Trophoblast cell (in vitro differentiated cells and primary cell): ENCODE measurements around the gene IFI27L2.

Experiments
- DNase-seq, 2 donors: peaks; one replicate each; pipeline ENCODE4 v3.0.0-alpha.2; 2016
- H2AFZ ChIP-seq: 2 replicates; pipeline ENCODE4 v1.6.1; 2013; ENCODE audit warnings: low read length, moderate library complexity, mild to moderate bottlenecking; ENCODE audit not compliant: insufficient read depth, poor library complexity
- H2AK5ac ChIP-seq: 2 replicates; pipeline ENCODE4 v1.6.1; 2013; ENCODE audit warnings: mild to moderate bottlenecking, low read length
- H2BK120ac ChIP-seq: 2 replicates; pipeline ENCODE4 v1.6.1; 2013; ENCODE audit warnings: low read length, mild to moderate bottlenecking, moderate library complexity; ENCODE audit not compliant: insufficient read depth, poor library complexity
- H2BK12ac ChIP-seq: 2 replicates; pipeline ENCODE4 v1.6.1; 2013; ENCODE audit warnings: mild to moderate bottlenecking, low read length, moderate library complexity
- H2BK5ac ChIP-seq: 2 replicates; pipeline ENCODE4 v1.6.1; 2013; ENCODE audit warnings: low read length, low read depth, moderate library complexity, mild to moderate bottlenecking; ENCODE audit not compliant: poor library complexity
- H3K14ac ChIP-seq: 2 replicates; pipeline ENCODE4 v1.6.1; 2013; ENCODE audit warnings: mild to moderate bottlenecking, low read length
- H3K18ac ChIP-seq: 2 replicates; pipeline ENCODE4 v1.6.1; 2013; ENCODE audit warnings: mild to moderate bottlenecking, low read length
- H3K23ac ChIP-seq: 2 replicates; pipeline ENCODE4 v1.6.1; 2013; ENCODE audit warnings: low read length
- H3K27ac ChIP-seq: 2 replicates; pipeline ENCODE4 v1.5.1; 2013; ENCODE audit warnings: low read depth, mild to moderate bottlenecking, inconsistent platforms, low read length, moderate library complexity
- H3K27me3 ChIP-seq: 2 replicates; pipeline ENCODE4 v1.6.1; 2013; ENCODE audit warnings: inconsistent platforms, mild to moderate bottlenecking, low read length, moderate library complexity; ENCODE audit not compliant: insufficient read depth
- H3K36me3 ChIP-seq, 2 experiments: 1 replicate in 1 of 2; 2 replicates in 1 of 2; pipeline ENCODE4 v1.6.1; 2013; ENCODE audit warnings: low read length in 2 of 2, mild to moderate bottlenecking in 2 of 2, moderate library complexity in 1 of 2; ENCODE audit not compliant: insufficient read depth in 2 of 2, control insufficient read depth in 1 of 2
- H3K4ac ChIP-seq: 2 replicates; pipeline ENCODE4 v1.6.1; 2013; ENCODE audit warnings: low read depth, mild to moderate bottlenecking, low read length, moderate library complexity
- H3K4me1 ChIP-seq, 2 experiments: 1 replicate in 1 of 2; 2 replicates in 1 of 2; pipeline ENCODE4 v1.6.1; 2013; ENCODE audit warnings: low read length in 2 of 2, mild to moderate bottlenecking in 2 of 2, moderate library complexity in 1 of 2; ENCODE audit not compliant: insufficient read depth in 2 of 2, control insufficient read depth in 1 of 2
- H3K4me2 ChIP-seq: 2 replicates; pipeline ENCODE4 v1.6.1; 2013; ENCODE audit warnings: inconsistent platforms, mild to moderate bottlenecking, low read length, moderate library complexity
- H3K4me3 ChIP-seq: 2 replicates; pipeline ENCODE4 v1.5.1; 2013; ENCODE audit warnings: mild to moderate bottlenecking, low read depth, low read length, inconsistent platforms
- H3K79me1 ChIP-seq: one replicate; pipeline ENCODE4 v1.6.1; 2013; ENCODE audit warnings: low read length
- H3K79me2 ChIP-seq: 2 replicates; pipeline ENCODE4 v1.6.1; 2013; ENCODE audit warnings: low read length, mild to moderate bottlenecking; ENCODE audit not compliant: control insufficient read depth, insufficient read depth, poor library complexity
- H3K9ac ChIP-seq: 2 replicates; pipeline ENCODE4 v1.6.1; 2013; ENCODE audit warnings: mild to moderate bottlenecking, low read length
- H3K9me3 ChIP-seq: 2 replicates; pipeline ENCODE4 v1.6.1; 2013; ENCODE audit warnings: low read depth, mild to moderate bottlenecking, control low read depth, inconsistent platforms, low read length; ENCODE audit not compliant: insufficient read depth
- H4K12ac ChIP-seq: 2 replicates; pipeline ENCODE4 v1.6.1; 2013; ENCODE audit warnings: low read depth, mild to moderate bottlenecking, low read length, moderate library complexity
- H4K8ac ChIP-seq: 2 replicates; pipeline ENCODE4 v1.6.1; 2013; ENCODE audit warnings: low read depth, mild to moderate bottlenecking, low read length, moderate library complexity
- H4K91ac ChIP-seq: one replicate; pipeline ENCODE4 v1.6.1; 2013; ENCODE audit warnings: low read depth, mild to moderate bottlenecking, low read length, moderate library complexity
- WGBS: extraction: QIAGEN DNeasy Blood & Tissue Kit; methylation state at CpG from one replicate; pipeline ENCODE4 v1.1.7; 2013; ENCODE audit warnings: missing lambda C conversion rate; ENCODE audit not compliant: insufficient read length, insufficient coverage; ENCODE audit errors: extremely low coverage; 5-methylcytosine and 5-hydroxymethylcytosine counted together

Gene IFI27L2

DNA sequence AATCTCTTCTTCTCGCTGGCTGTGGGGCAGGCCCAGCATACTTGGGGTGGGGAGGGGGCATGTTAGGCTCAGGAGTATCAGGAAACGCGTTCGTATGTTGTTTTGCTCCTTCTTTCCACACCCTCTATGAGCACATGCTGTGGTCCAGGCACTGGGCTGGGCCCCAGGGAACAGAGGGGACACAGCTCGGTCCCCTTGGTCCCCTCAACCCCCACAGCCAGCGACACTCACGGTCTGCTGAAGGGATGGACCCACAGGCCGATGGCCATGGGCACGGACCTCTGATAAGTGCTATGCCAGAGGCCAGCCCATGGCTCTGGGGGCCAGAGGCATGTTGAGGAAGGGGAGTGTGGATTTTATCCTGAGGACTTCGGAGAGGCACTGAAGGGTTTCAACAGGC lies 12.7 kb downstream of the IFI27L2 start:
- Histone ChIP-seq H3K14ac (no peak overlapping the region), H3K4me2 (no peak overlapping the region), H4K91ac (no peak overlapping the region), H2BK12ac (no peak overlapping the region), H4K12ac (no peak overlapping the region), H3K18ac (no peak overlapping the region), H3K27me3 (no peaks in the 10 kb centered on the region), H4K8ac (no peak overlapping the region), H2AK5ac (no peak overlapping the region), H3K79me2 (no peaks in the 10 kb centered on the region), H3K9ac (no peak overlapping the region), H3K4ac (no peak overlapping the region), H3K4me1 (no peaks in the 10 kb centered on the region), H3K79me1 (no peaks in the 10 kb centered on the region), H3K23ac (no peak overlapping the region), H2AFZ (no peak overlapping the region), H3K9me3 (peaks cover 4% of the 10 kb centered on the region), H3K4me3 (no peak overlapping the region), H2BK5ac (no peak overlapping the region), H3K27ac (no peak overlapping the region), H3K36me3 (no peaks in the 10 kb centered on the region), H2BK120ac (no peak overlapping the region)
- DNase-seq, result no peak
- WGBS, result no CpG with 5 or more reads among the region's 10 CpGs

GRCh38 chr14:94115631-94116030 lies 13.8 kb downstream of the IFI27L2 start:
- no peak overlapping the region for H2AFZ ChIP-seq
- H3K79me2 ChIP-seq, result no peaks in the 10 kb centered on the region
- no peak overlapping the region for H3K27ac ChIP-seq
- DNase-seq, result no peak
- H3K23ac ChIP-seq, result no peak overlapping the region
- no peak overlapping the region for H2BK12ac ChIP-seq
- H3K4me1 ChIP-seq, result no peaks in the 10 kb centered on the region
- H2BK120ac ChIP-seq, result no peak overlapping the region
- H3K18ac ChIP-seq, result no peak overlapping the region
- WGBS, result no CpG with 5 or more reads among the region's 15 CpGs
- no peaks in the 10 kb centered on the region for H3K27me3 ChIP-seq
- no peak overlapping the region for H3K4ac ChIP-seq
- H3K36me3 ChIP-seq, result no peaks in the 10 kb centered on the region
- no peak overlapping the region for H3K14ac ChIP-seq
- H3K9me3 ChIP-seq, result peaks cover 3% of the 10 kb centered on the region
- no peak overlapping the region for H4K91ac ChIP-seq
- no peak overlapping the region for H2BK5ac ChIP-seq
- no peaks in the 10 kb centered on the region for H3K79me1 ChIP-seq
- no peak overlapping the region for H4K12ac ChIP-seq
- no peak overlapping the region for H4K8ac ChIP-seq
- H3K9ac ChIP-seq, result no peak overlapping the region
- H3K4me2 ChIP-seq, result no peak overlapping the region
- H3K4me3 ChIP-seq, result no peak overlapping the region
- no peak overlapping the region for H2AK5ac ChIP-seq

DNA sequence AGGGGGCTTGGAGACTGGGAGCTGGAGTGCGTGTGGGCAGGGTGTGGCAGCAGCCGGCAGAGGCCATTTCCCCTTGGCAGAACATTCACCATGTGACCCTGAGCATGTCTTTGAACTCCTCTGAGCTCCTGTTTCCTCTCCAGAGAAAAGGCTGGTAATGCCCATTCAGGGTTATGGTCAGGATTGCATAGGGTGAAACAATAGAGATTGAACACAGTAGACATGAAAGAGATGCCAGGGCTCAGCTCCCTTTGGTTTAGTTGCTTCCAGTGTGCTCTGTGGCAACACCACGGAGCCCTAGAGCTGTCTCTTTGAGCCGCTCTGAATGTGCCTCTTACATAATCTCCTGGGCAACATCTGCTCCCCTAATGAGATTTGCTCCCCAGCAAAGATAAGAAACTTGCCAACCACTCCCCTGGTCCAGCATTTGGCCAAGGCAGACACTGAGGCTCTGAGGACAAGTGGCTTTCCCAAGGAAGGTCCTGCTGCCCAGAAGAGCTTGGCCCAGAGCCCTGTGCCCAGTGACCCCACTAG lies 14.3 kb downstream of the IFI27L2 start:
- Histone ChIP-seq H3K9ac (no peak overlapping the region), H4K8ac (no peak overlapping the region), H4K12ac (no peak overlapping the region), H3K14ac (no peak overlapping the region), H2AK5ac (no peak overlapping the region), H3K36me3 (no peaks in the 10 kb centered on the region), H3K79me2 (no peaks in the 10 kb centered on the region), H3K9me3 (peaks cover 2% of the 10 kb centered on the region), H4K91ac (no peak overlapping the region), H2BK5ac (no peak overlapping the region), H2AFZ (no peak overlapping the region), H3K23ac (no peak overlapping the region), H3K4me3 (no peak overlapping the region), H3K4me1 (no peaks in the 10 kb centered on the region), H3K27me3 (no peaks in the 10 kb centered on the region), H3K27ac (no peak overlapping the region), H3K18ac (no peak overlapping the region), H3K79me1 (no peaks in the 10 kb centered on the region), H3K4ac (no peak overlapping the region), H3K4me2 (no peak overlapping the region), H2BK12ac (no peak overlapping the region), H2BK120ac (no peak overlapping the region)
- DNase-seq, result no peak
- WGBS, result no CpG with 5 or more reads among the region's 4 CpGs

GRCh38 chr14:94114589-94115057 lies 14.8 kb downstream of the IFI27L2 start:
- no CpG with 5 or more reads among the region's 5 CpGs for WGBS
- Histone ChIP-seq H3K4me1 (no peaks in the 10 kb centered on the region), H3K27me3 (no peaks in the 10 kb centered on the region)

More at GRCh38 chr14:94114589-94115057, 14.8 kb downstream of the IFI27L2 start:
- H2BK5ac ChIP-seq, result no peak overlapping the region
- H3K14ac ChIP-seq, result no peak overlapping the region
- H2AK5ac ChIP-seq, result no peak overlapping the region
- H3K79me1 ChIP-seq, result no peaks in the 10 kb centered on the region
- no peak overlapping the region for H2AFZ ChIP-seq
- H4K91ac ChIP-seq, result no peak overlapping the region
- no peaks in the 10 kb centered on the region for H3K36me3 ChIP-seq
- DNase-seq, result no peak
- H4K8ac ChIP-seq, result no peak overlapping the region
- no peak overlapping the region for H4K12ac ChIP-seq
- no peak overlapping the region for H2BK12ac ChIP-seq
- peaks cover 2% of the 10 kb centered on the region for H3K9me3 ChIP-seq
- H3K18ac ChIP-seq, result no peak overlapping the region
- no peak overlapping the region for H3K23ac ChIP-seq
- no peak overlapping the region for H3K4me2 ChIP-seq
- no peak overlapping the region for H3K4ac ChIP-seq
- no peak overlapping the region for H3K27ac ChIP-seq
- no peak overlapping the region for H2BK120ac ChIP-seq
- H3K9ac ChIP-seq, result no peak overlapping the region
- no peak overlapping the region for H3K4me3 ChIP-seq
- H3K79me2 ChIP-seq, result no peaks in the 10 kb centered on the region
